ENCODE results near the gene TRAPPC2B.

The TRAPPC2B gene

DNA sequence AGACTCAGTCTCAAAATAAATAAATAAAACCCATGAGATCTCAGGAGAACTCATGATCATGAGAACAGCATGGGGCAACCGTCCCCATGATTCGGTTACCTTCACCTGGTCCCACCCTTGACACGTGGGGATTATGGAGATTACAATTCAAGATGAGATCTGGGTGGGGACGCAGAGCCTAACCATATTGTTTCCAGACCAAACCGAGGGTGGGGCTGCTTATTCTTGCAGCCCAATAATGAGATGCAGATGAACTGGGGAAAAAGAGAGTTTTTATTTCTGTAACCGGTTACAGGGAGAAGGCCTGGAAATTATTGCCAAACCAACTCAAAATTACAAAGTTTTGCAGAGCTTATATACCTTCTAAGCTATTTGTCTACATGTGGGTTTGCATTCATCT is 12.8 kb downstream of the TRAPPC2B start:
- DNase-seq, result no peak

DNA sequence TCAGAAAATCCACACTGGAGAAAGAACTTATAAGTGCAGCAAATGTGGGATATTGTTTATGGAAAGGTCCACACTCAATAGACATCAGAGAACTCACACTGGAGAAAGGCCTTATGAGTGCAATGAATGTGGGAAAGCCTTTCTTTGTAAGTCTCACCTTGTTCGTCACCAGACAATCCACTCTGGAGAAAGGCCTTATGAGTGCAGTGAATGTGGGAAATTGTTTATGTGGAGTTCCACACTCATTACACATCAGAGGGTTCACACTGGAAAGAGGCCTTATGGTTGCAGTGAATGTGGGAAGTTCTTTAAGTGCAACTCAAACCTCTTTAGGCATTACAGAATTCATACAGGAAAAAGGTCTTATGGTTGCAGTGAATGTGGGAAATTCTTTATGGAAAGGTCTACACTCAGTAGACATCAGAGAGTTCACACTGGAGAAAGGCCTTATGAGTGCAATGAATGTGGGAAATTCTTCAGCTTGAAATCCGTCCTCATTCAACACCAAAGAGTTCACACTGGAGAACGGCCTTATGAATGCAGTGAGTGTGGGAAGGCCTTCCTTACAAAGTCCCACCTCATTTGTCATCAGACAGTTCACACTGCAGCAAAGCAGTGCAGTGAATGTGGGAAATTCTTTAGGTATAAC is 14.3 kb downstream of the TRAPPC2B start:
- no peak for DNase-seq

DNA sequence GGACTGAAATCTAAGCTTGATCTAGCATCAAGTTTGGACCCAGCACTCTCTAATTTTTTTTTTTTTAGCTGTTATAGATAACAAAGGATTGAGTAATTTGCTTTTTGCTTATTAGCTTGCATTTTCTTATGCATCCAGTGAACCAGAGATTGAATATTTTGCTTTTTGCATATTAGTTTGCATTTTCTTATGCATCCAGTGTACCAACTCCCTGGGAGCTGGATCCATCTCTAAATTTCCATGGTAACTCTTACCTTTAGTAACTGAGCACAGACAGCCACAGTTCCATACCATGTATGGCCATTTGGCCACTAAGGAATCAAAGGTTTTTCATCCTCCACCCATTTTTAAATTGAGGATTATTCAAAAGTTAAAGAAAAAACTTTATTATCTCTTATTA is 17.6 kb downstream of the TRAPPC2B start:
- DNase-seq, result no peak

DNA sequence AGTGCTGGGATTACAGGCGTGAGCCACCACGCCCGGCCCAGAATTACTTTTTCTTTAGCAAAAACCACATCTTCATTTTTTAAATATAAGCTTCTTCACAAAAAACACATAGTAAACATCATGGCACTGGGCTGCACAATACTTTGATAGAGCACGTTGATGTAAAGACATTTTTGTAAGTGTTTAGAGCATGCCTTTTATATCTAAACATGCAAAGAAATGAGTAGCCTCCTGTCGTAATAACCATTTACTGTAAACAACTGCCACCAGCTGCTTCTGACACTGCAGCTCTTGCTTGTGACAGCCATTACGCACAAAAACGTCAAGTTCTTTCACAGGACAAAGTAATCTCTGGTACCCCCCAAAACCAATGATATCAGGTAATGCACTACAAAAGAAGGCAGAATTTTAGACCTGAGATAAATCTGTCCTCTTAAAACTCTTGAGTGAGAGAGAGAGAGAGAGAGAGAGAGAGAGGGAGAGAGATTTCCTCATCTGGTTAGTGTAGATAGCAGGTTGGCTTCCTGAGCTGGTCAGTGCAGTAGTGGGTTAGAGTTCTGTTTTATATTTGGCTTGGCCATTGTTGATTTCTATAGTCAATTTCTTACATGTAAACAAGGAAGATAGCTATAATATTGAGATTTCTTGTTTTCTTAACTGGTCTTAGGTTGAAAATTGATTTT is 19.6 kb downstream of the TRAPPC2B start:
- no peak for DNase-seq

DNA sequence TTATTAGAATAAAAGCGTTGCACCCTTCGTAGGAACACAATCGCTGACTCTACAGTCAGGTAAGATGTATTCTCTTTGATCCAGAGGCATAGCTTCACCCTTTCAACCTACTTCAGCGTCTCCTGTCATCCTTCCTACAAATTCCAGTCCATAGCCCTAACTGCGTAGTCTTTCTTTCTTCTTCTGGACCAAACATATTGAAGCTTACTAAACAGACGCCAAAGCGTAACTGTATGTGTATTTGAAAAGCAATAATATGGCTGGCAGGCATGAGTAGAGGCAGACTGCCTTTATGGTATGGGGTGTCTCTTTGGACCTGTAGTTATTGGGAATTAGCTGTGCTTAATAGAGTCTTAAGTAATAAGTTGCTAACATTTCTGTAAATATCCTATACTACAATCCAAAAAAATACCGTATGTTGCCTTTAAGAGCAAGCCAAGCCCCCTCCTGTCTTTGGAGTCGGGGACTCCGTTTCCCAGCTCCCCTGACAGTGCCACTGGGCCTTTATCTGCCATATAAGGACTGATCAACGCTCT is 25.9 kb downstream of the TRAPPC2B start:
- DNase-seq, result no peak

DNA sequence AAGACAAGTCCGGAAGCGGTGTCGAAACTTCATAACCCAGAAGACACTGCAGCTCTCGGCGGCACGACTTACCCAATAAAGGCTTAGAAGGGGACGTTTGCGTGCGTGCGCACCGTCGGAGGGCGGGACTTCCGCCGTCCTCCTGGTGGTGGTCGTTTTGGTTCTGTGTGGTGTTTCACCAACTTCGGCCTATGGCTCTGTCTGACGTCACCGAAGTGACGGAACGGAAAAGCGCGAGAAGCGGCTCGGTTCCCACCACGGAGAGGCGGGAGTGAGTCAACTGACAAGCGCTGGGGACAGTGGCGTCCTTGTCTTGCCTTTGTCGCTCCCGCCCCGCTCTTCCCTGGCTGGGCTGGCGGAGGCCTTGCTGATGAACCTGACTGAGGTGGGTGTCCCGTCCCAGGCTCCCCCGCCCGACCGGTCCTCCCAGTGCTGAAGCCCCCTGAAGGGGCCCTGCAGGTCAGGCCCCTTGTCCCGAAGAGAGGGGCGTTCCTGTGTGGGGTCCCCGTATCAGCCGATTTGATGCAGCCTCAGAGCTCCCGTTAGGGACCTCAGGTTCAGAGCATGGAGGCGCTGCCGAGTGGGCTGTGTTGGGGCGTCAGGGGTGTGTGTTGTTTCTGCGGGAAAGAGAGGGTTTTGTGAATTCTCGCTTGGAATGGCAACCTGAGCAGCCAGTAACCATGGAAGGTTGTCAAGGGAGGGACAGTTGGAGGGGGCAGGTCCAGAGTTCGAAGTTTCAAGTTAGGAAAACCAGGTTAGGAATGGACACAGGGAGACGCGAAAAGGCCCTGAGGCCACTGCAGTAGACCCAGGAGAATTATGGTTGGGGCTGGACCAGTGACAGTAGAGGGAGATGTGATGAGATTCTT is 26.6 kb downstream of the TRAPPC2B start, which contains the start of gene ZNF548:
Gene ZNF548, plus strand, starts transcription at position 125 of the 869 bp plus-strand sequence. Its CDS starts 246 bp downstream, at position 371.
- DNase-seq, result peak; percentile 98

DNA sequence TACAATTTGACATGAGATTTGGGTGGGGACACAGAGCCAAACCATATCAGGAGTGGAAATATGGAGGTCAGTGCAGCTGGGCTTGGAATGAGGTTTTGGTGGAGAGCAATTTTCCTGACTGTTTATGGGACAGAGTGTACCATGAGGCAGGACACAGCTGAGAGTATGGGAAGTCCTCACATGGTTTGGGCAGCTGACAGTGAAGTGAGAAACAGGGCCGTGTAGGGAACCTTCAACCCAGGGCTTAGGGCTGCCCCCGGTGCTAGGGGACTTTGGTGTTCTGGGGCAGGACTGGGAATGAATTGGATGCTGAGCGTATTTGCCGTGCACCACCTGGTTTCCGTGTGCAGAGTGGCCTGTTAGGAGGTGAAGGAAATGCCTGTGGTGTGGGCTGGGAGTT is 32.4 kb downstream of the TRAPPC2B start:
- DNase-seq, result no peak

DNA sequence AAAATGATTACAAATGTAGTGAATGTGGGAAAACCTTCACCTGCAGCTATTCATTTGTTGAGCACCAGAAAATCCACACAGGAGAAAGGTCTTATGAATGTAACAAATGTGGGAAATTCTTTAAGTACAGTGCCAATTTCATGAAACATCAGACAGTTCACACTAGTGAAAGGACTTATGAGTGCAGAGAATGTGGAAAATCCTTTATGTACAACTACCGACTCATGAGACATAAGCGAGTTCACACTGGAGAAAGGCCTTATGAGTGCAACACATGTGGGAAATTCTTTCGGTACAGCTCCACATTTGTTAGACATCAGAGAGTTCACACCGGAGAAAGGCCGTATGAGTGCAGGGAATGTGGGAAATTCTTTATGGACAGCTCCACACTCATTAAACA is 35.5 kb downstream of the TRAPPC2B start:
- DNase-seq, result no peak

DNA sequence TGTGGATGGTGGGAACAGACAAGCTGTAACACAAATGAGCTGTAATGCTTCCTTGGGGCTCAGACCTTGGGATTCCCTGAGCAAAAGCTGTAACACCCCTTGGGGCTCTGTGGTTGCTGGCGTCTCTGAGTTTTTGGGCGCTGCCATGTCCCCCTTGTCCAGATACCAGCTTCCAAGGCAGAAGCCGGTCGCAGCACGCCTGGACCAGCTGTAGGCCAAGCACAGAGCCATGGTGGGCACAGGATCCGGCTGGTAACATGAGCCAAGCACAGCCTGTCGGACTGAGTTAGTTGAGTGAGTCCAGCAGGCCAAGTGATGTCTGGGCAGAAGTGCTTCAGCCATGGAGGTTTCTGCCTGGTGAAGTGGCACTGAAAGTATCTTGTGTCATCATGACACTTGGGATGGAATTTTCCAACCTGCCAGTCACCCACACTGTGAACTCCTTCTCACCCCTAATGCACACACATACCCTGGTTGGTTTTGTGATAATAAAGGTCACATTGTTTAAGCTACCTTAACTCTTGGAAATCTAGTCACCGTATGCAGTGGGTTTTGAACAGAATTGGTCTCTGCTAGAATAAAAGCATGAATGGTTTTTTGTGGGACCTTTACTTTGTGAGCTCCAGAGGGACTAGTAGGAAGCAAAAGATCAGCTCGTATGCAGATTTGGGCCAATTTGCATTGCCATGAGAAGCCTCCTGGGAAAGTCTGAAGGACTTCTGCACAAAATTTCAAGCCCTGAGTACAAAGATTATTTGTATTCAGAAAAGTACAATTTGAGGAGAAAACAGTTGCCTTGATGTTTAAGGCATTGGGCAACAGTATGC is 40.6 kb downstream of the TRAPPC2B start:
- DNase-seq, result no peak

DNA sequence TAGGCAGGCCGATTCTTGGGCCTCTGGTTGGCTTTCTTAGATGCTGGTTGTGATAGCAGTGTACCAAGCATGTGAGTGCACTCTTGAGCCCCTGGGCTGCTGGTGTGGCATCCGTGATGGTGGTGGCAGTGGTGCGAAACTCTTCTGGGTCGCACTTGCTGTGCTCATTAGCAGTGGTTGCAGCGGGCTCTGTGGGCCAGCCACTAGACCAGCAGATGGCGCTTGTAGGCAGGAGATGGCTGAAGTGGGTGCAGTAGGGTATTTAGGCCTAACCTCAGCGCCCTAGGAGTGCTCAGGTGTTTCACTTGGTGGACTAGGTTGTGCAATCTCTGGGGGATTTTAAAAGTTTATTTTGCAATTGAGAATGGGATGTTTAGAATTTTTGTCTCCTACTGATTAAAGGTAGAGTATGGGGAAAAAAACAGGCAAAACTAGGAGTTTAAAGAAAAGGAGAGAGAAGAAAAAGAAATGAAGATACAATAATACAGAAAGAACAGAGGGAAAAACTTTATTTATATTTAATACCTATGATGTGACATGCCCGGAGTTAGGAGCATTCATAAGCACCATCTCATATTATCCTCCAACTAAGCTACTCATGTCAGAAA is 43.3 kb downstream of the TRAPPC2B start:
- DNase-seq, result peak; percentile 72

DNA sequence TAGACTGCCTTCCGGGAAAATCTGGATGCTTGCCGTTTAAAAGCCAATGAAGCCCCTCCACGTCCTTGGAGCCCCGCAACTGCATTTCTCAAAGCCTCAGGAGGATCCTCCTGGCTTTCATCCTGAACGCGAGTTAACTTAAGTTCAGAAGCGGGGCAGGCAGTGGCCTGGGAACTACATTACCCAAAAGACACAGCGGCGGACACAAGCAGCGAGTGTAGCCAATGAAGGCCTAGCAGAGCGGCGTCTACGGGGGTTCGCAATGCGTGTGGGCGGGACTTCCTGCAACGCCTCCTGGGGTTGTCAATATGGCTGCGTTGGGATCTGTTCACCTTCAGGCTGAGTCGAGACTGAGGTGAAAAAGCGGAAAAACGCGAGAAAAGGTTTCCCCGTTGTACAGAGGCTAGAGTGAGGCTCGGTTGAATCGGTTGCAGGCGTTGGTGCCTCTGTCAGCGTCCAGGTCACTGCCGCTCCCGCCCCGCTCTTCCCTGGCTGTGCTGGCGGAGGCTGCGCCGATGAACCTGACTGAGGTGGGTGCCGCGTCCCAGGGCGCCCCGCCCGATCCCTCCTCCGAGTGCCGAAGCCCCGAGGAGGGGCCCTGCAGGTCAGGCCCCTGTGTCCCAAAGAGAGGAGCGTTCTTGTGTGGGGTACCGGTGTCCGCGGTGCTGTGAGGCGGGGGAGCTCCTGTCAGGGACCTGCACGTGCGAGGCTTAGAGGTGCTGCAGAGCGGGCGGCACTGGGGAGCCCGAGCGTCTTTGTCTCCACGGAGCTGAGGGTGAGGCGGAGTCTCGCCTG is 47.7 kb downstream of the TRAPPC2B start, which contains the start of gene ZNF17:
Gene ZNF17, plus strand, starts transcription at position 285 of the 795 bp plus-strand sequence. CDS start 2,455 bp downstream, outside the sequence.
- peak; percentile 93 for DNase-seq

All from stimulated activated CD4-positive, alpha-beta T cell treated with anti-CD3 and anti-CD28 coated beads, Interleukin-1b, Interleukin-23, amount 100 ng/mL, for 48 hours (primary cell).